Thyroid gland (tissue), 4 donors: Measurements from ENCODE around the gene NFASC. TPM values are rescaled to one million over a fixed set of nuclear protein-coding genes. Genes with fewer than 3 reads are reported as not detected.

Source experiments
- DNase-seq, 2 donors: peaks; one replicate each; pipeline ENCODE4 v3.0.0-alpha.2; 2019
- H3K27ac ChIP-seq, 3 donors: fragments of 200-600 bp; sonication (generic); 1 replicate in 2 of 3; 2 replicates in 1 of 3; pipeline ENCODE4 v1.5.1; 2016 to 2019; ENCODE audit warnings: mild to moderate bottlenecking in 1 of 3, moderate library complexity in 1 of 3
- H3K27me3 ChIP-seq: fragments of 200-600 bp; sonication (generic); one replicate; pipeline ENCODE4 v1.5.1; 2019
- H3K36me3 ChIP-seq, 2 donors: fragments of 200-600 bp; sonication (generic); one replicate each; pipeline ENCODE4 v1.5.1; 2016 to 2019
- H3K4me1 ChIP-seq, 2 donors: fragments of 200-600 bp; sonication (generic); one replicate each; pipeline ENCODE4 v1.5.1; 2017 to 2019
- H3K4me3 ChIP-seq, 3 donors: fragments of 200-600 bp; sonication (generic); replicated peaks in 1 of 3; 1 replicate in 2 of 3; 2 replicates in 1 of 3; pipeline ENCODE4 v1.5.1; 2016; ENCODE audit warnings: mild to moderate bottlenecking in 1 of 3
- H3K9me3 ChIP-seq: fragments of 200-600 bp; sonication (generic); one replicate; pipeline ENCODE4 v1.5.1; 2017
- CTCF ChIP-seq, 6 experiments: fragments of 200-600 bp in 3 of 6; fragments of 450-650 bp in 3 of 6; sonication (generic) in 3 of 6; IDR thresholded peaks; one replicate each; pipeline ENCODE4 v1.5.1; 2016 to 2019; ENCODE audit warnings: antibody characterized with exemption in 6 of 6, mild to moderate bottlenecking in 2 of 6, inconsistent platforms in 1 of 6, moderate library complexity in 1 of 6
- POLR2A ChIP-seq, 2 donors: fragments of 450-650 bp; IDR thresholded peaks; one replicate each; pipeline ENCODE4 v1.6.1; 2017; ENCODE audit warnings: antibody characterized with exemption in 2 of 2, mild to moderate bottlenecking in 2 of 2, moderate library complexity in 1 of 2
- WGBS, 2 donors: methylation state at CpG; one replicate each; pipeline ENCODE4 v1.1.5; 2017; 5-methylcytosine and 5-hydroxymethylcytosine counted together
- intact Hi-C: fragments of 100-400 bp; cut with DNase I; formaldehyde crosslinking; loops from one replicate; pipeline ENCODE4 v1.15.1; 2023
- total RNA-seq, 4 donors: library from RNA; depleted of rRNA; stranded (reverse); fragments of >200 nt; gene quantifications; one replicate each; pipeline ENCODE4 v1.2.3, GENCODE V29; 2016

NFASC gene
- total RNA-seq, 4 donors from 2014 or later, result 3.6 to 9.4 (median 3.9) TPM

GRCh38 chr1:204829133-204829825, 41.4 kb upstream of the NFASC start:
- DNase-seq, result no peak
- intact Hi-C loops, result no loop called here
- Histone ChIP-seq H3K27me3 (no peaks in the 10 kb centered on the region), H3K36me3 (no peaks in the 10 kb centered on the region), H3K9me3 (no peaks in the 10 kb centered on the region), H3K27ac (peak overlapping the region in 1 of 3 donors; percentile 7), H3K4me1 (peaks cover 0 to 2% of the 10 kb centered on the region in 2 donors), H3K4me3 (peak overlapping the region in 1 of 3 donors; percentile 28)
- TF ChIP-seq POLR2A (IDR thresholded peaks at IDR 0.05), result no peak
- 32 to 37% methylated on average over 6 of the region's 6 CpGs for WGBS, 2 donors

- 43 to 45% methylated on average over 8 of the region's 8 CpGs for WGBS, 2 donors
Observed at GRCh38 chr1:204830747-204831146, 39.9 kb upstream of the NFASC start.

GRCh38 chr1:204831186-204831585, 39.5 kb upstream of the NFASC start:
- Histone ChIP-seq H3K27ac (no peak overlapping the region), H3K4me1 (peaks cover 0 to 2% of the 10 kb centered on the region in 2 donors), H3K27me3 (no peaks in the 10 kb centered on the region), H3K4me3 (no peak overlapping the region), H3K9me3 (no peaks in the 10 kb centered on the region), H3K36me3 (no peaks in the 10 kb centered on the region)
- TF ChIP-seq CTCF (IDR thresholded peaks at IDR 0.05), result no peak
- TF ChIP-seq POLR2A (IDR thresholded peaks at IDR 0.05), result no peak
- intact Hi-C loops, result no loop called here
- DNase-seq, result no peak
- 24 to 34% methylated on average over 3 of the region's 3 CpGs for whole genome bisulfite sequencing, 2 donors

More at GRCh38 chr1:204830747-204831146, 39.9 kb upstream of the NFASC start:
- peak in 1 of 2 donors; percentile 5 for DNase-seq
- no peaks in the 10 kb centered on the region for H3K9me3 ChIP-seq
- no peaks in the 10 kb centered on the region for H3K36me3 ChIP-seq
- peaks cover 0 to 2% of the 10 kb centered on the region in 2 donors for H3K4me1 ChIP-seq
- intact Hi-C loops, result no loop called here
- no peak overlapping the region for H3K27ac ChIP-seq
- no peaks in the 10 kb centered on the region for H3K27me3 ChIP-seq
- H3K4me3 ChIP-seq, result no peak overlapping the region
- TF ChIP-seq POLR2A (IDR thresholded peaks at IDR 0.05), result no peak
- no peak for TF ChIP-seq CTCF (IDR thresholded peaks at IDR 0.05)

GRCh38 chr1:204834336-204834735, 36.3 kb upstream of the NFASC start:
- H3K4me1 ChIP-seq, result no peaks in the 10 kb centered on the region
- no peak for DNase-seq
- TF ChIP-seq CTCF (IDR thresholded peaks at IDR 0.05), result no peak
- no peak for TF ChIP-seq POLR2A (IDR thresholded peaks at IDR 0.05)
- H3K4me3 ChIP-seq, result no peak overlapping the region
- no peak overlapping the region for H3K27ac ChIP-seq
- WGBS, 2 donors, result 20 to 24% methylated on average over 5 of the region's 5 CpGs
- no peaks in the 10 kb centered on the region for H3K27me3 ChIP-seq
- no peaks in the 10 kb centered on the region for H3K36me3 ChIP-seq
- H3K9me3 ChIP-seq, result no peaks in the 10 kb centered on the region
- intact Hi-C loops, result no loop called here

GRCh38 chr1:204834752-204835151, 35.9 kb upstream of the NFASC start:
- Histone ChIP-seq H3K27ac (no peak overlapping the region), H3K9me3 (no peaks in the 10 kb centered on the region), H3K27me3 (no peaks in the 10 kb centered on the region), H3K36me3 (no peaks in the 10 kb centered on the region), H3K4me3 (no peak overlapping the region), H3K4me1 (no peaks in the 10 kb centered on the region)
- intact Hi-C loops, result no loop called here
- 52 to 55% methylated on average over 4 of the region's 4 CpGs for WGBS, 2 donors
- TF ChIP-seq POLR2A (IDR thresholded peaks at IDR 0.05) (no peak), CTCF (IDR thresholded peaks at IDR 0.05) (no peak)
- no peak for DNase-seq
